ENCODE data around the gene CNDP2.

DNA sequence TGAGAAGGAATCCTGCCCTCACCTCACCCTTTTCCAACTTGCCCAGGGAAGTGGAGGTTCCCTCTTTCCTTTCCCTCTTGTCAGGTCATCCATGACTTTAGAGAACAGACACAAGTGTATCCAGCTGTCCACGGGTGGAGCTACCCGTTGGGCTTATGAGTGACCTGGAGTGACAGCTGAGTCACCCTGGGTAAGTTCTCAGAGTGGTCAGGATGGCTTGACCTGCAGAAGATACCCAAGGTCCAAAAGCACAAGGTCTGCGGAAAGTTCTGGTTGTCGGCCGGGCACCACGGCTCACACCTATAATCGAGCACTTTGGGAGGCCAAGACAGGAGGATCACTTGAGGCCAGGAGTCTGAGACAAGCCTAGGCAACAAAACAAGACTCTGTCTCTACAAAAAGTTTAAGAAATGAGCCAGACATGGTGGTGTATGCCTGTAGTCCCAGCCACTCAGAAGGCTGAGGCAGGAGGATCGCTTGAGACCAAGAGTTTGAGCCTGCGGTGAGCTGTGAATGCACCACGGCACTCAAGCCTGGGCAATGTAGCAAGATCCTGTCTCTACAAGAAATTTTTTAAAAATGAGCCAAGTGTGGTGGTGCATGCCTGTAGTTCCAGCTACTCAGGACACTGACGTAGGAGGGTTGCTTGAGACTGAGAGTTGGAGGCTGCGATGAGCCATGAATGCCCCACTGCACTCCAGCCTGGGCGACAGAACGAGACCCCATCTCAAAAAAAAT is 24.1 kb downstream of the CNDP2 start:
- TF ChIP-seq POLR2A (IDR thresholded peaks at IDR 0.05) (no peak), POLR2AphosphoS5 (IDR thresholded peaks at IDR 0.05) (no peak)

Measured in breast epithelium (tissue), 3 donors.